HEK293 (cell line): ENCODE measurements around the gene OTOF.

Experiments
- CTCF ChIA-PET: fragments of 350-600 bp; formaldehyde crosslinking; extraction: SDS; loops from one replicate; lab custom pipeline; 2021; ENCODE audit warnings: antibody characterized with exemption; lab: Yijun Ruan, JAX
- POLR2A ChIA-PET: fragments of 300-600 bp; formaldehyde crosslinking; extraction: SDS; loops from one replicate; lab custom pipeline; 2020; ENCODE audit warnings: antibody characterized with exemption, inconsistent platforms; lab: Yijun Ruan, JAX
- H3K27ac ChIP-seq: fragments of 200-500 bp; sonication (Bioruptor generic); 2 replicates; pipeline ENCODE4 v1.5.1; 2014; ENCODE audit warnings: low read depth, low read length, control low read depth, inconsistent platforms; ENCODE audit errors: extremely low read depth
- H3K36me3 ChIP-seq, 2 experiments: fragments of 200-500 bp in 1 of 2; sonication (Bioruptor generic) in 1 of 2; 1 replicate in 1 of 2; 2 replicates in 1 of 2; pipeline ENCODE4 v1.5.1; 2014 to 2017; ENCODE audit warnings: inconsistent platforms in 2 of 2, low read length in 2 of 2; ENCODE audit not compliant: control insufficient read depth in 2 of 2, insufficient read depth in 1 of 2
- H3K4me1 ChIP-seq: fragments of 200-500 bp; sonication (Bioruptor generic); 2 replicates; pipeline ENCODE4 v1.5.1; 2014; ENCODE audit warnings: mild to moderate bottlenecking, low read length, inconsistent platforms; ENCODE audit not compliant: control insufficient read depth, insufficient read depth
- H3K4me3 ChIP-seq: 2 replicates; pipeline ENCODE4 v1.5.1; 2011; ENCODE audit warnings: low read depth, mild to moderate bottlenecking, control low read depth, low read length, moderate library complexity
- H3K9me3 ChIP-seq: fragments of 200-500 bp; sonication (Bioruptor generic); 2 replicates; pipeline ENCODE4 v1.5.1; 2014; ENCODE audit warnings: low read depth, low read length, inconsistent platforms; ENCODE audit not compliant: control insufficient read depth, insufficient read depth
- ATF2 ChIP-seq: fragments of 450-650 bp; formaldehyde crosslinking; IDR thresholded peaks from 2 replicates; pipeline ENCODE4 v1.5.1; 2016; ENCODE audit warnings: missing biosample characterization, missing genetic modification characterization, low read depth
- CTCF ChIP-seq: fragments of 450-650 bp; formaldehyde crosslinking; IDR thresholded peaks from 2 replicates; pipeline ENCODE4 v1.5.1; 2016; ENCODE audit warnings: missing biosample characterization, missing genetic modification characterization
- EGR2 ChIP-seq: fragments of 450-650 bp; formaldehyde crosslinking; IDR thresholded peaks from 2 replicates; pipeline ENCODE4 v1.5.1; 2016; ENCODE audit warnings: low read depth, missing biosample characterization, missing genetic modification characterization
- OSR2 ChIP-seq: fragments of 450-650 bp; formaldehyde crosslinking; IDR thresholded peaks from 2 replicates; pipeline ENCODE4 v1.5.1; 2016; ENCODE audit warnings: missing biosample characterization, missing genetic modification characterization
- PATZ1 ChIP-seq: fragments of 450-650 bp; formaldehyde crosslinking; IDR thresholded peaks from 2 replicates; pipeline ENCODE4 v1.5.1; 2016; ENCODE audit warnings: missing biosample characterization, missing genetic modification characterization
- SP3 ChIP-seq: fragments of 450-650 bp; formaldehyde crosslinking; IDR thresholded peaks from 2 replicates; pipeline ENCODE4 v1.5.1; 2016; ENCODE audit warnings: missing biosample characterization, missing genetic modification characterization
- SP7 ChIP-seq: fragments of 450-650 bp; formaldehyde crosslinking; IDR thresholded peaks from 2 replicates; pipeline ENCODE4 v1.5.1; 2016; ENCODE audit warnings: missing biosample characterization, missing genetic modification characterization
- ZBTB17 ChIP-seq: fragments of 450-650 bp; formaldehyde crosslinking; IDR thresholded peaks from 2 replicates; pipeline ENCODE4 v1.5.1; 2016; ENCODE audit warnings: missing biosample characterization, missing genetic modification characterization
- ZBTB8A ChIP-seq: fragments of 450-650 bp; formaldehyde crosslinking; IDR thresholded peaks from 2 replicates; pipeline ENCODE4 v1.5.1; 2016; ENCODE audit warnings: missing biosample characterization, missing genetic modification characterization
- ZEB2 ChIP-seq: fragments of 450-650 bp; formaldehyde crosslinking; IDR thresholded peaks from 2 replicates; pipeline ENCODE4 v1.5.1; 2016; ENCODE audit warnings: missing biosample characterization, missing genetic modification characterization
- ZFHX2 ChIP-seq: fragments of 450-650 bp; formaldehyde crosslinking; conservative IDR thresholded peaks from 2 replicates; pipeline ENCODE4 v1.5.1; 2016; ENCODE audit warnings: missing biosample characterization, missing genetic modification characterization
- ZFP3 ChIP-seq: fragments of 450-650 bp; formaldehyde crosslinking; IDR thresholded peaks from 2 replicates; pipeline ENCODE4 v1.5.1; 2016; ENCODE audit warnings: low read depth, missing biosample characterization, missing genetic modification characterization
- ZNF184 ChIP-seq: fragments of 450-650 bp; IDR thresholded peaks from 2 replicates; pipeline ENCODE4 v1.5.1; 2018; ENCODE audit warnings: missing biosample characterization, mild to moderate bottlenecking, missing genetic modification characterization
- ZNF248 ChIP-seq: fragments of 450-650 bp; formaldehyde crosslinking; IDR thresholded peaks from 2 replicates; pipeline ENCODE4 v1.5.1; 2017; ENCODE audit warnings: missing biosample characterization, missing genetic modification characterization
- ZNF280C ChIP-seq: fragments of 450-650 bp; formaldehyde crosslinking; IDR thresholded peaks from 2 replicates; pipeline ENCODE4 v1.5.1; 2016; ENCODE audit warnings: missing biosample characterization, missing genetic modification characterization
- ZNF335 ChIP-seq: fragments of 450-650 bp; formaldehyde crosslinking; conservative IDR thresholded peaks from 2 replicates; pipeline ENCODE4 v1.5.1; 2016; ENCODE audit warnings: missing biosample characterization, missing genetic modification characterization
- ZNF366 ChIP-seq: fragments of 450-650 bp; formaldehyde crosslinking; conservative IDR thresholded peaks from 2 replicates; pipeline ENCODE4 v1.5.1; 2016; ENCODE audit warnings: missing biosample characterization, missing genetic modification characterization
- ZNF48 ChIP-seq: fragments of 450-650 bp; formaldehyde crosslinking; IDR thresholded peaks from 2 replicates; pipeline ENCODE4 v1.5.1; 2016; ENCODE audit warnings: missing biosample characterization, missing genetic modification characterization
- ZNF558 ChIP-seq: fragments of 450-650 bp; formaldehyde crosslinking; IDR thresholded peaks from 2 replicates; pipeline ENCODE4 v1.5.1; 2016; ENCODE audit warnings: missing biosample characterization, missing genetic modification characterization
- ZNF629 ChIP-seq: fragments of 450-650 bp; formaldehyde crosslinking; IDR thresholded peaks from 2 replicates; pipeline ENCODE4 v1.5.1; 2017; ENCODE audit warnings: missing biosample characterization, missing genetic modification characterization
- ZNF654 ChIP-seq: fragments of 450-650 bp; formaldehyde crosslinking; IDR thresholded peaks from 2 replicates; pipeline ENCODE4 v1.5.1; 2016; ENCODE audit warnings: low read depth, missing biosample characterization, missing genetic modification characterization

Gene OTOF

GRCh38 chr2:26462511-26463243 lies 15.2 kb downstream of the OTOF start:
- TF ChIP-seq OSR2 (tag by site-specific recombination) (peak; percentile 30; the same call in 1 of the 2 replicates), SP3 (tag by site-specific recombination) (no peak), ZFHX2 (tag by site-specific recombination) (peak; percentile 89), ZNF629 (peak; percentile 52), ZBTB8A (tag by site-specific recombination) (peak; percentile 60), ATF2 (tag by site-specific recombination) (no peak), ZNF335 (tag by site-specific recombination) (no peak), ZNF280C (tag by site-specific recombination) (no peak), ZBTB17 (tag by site-specific recombination) (peak; percentile 96), EGR2 (peak; percentile 74), ZNF366 (tag by site-specific recombination) (0 out of 2 replicates have a peak, but pooled peaks have one; percentile 11), CTCF (tag by site-specific recombination) (peak; percentile 43), ZEB2 (tag by site-specific recombination) (peak; percentile 39; the same call in 1 of the 2 replicates), ZNF248 (tag by site-specific recombination) (no peak), ZNF654 (tag by site-specific recombination) (peak; percentile 57), ZNF48 (no peak), ZNF184 (tag by site-specific recombination) (peak; percentile 39; the same call in 1 of the 2 replicates), PATZ1 (tag by site-specific recombination) (peak; percentile 14; the same call in 1 of the 2 replicates), ZNF558 (no peak), ZFP3 (tag by site-specific recombination) (0 out of 2 replicates have a peak, but pooled peaks have one; percentile 14), SP7 (tag by site-specific recombination) (0 out of 2 replicates have a peak, but pooled peaks have one; percentile 36)
- Histone ChIP-seq H3K4me1 (no peaks in the 10 kb centered on the region), H3K27ac (no peak overlapping the region), H3K4me3 (no peak overlapping the region), H3K36me3 (no peaks in the 10 kb centered on the region), H3K9me3 (no peaks in the 10 kb centered on the region)
- ChIA-PET CTCF (interaction anchor here (0.6 to 1.8 kb wide), 13 partner anchors 18 to 228 kb away, joined by 3 to 10 read pairs (median 3); no protein-coding TSS in a partner anchor), POLR2A (no interaction called here)
